Smooth muscle cell of bladder (primary cell): ENCODE measurements around the gene PSMF1. TPM values are rescaled to one million over a fixed set of nuclear protein-coding genes. Genes with fewer than 3 reads are reported as not detected.

Experiments
- total RNA-seq: library from RNA; depleted of rRNA; stranded (reverse); fragments of >200 nt; gene quantifications from 2 replicates; pipeline ENCODE4 v1.2.3, GENCODE V29; 2014

Gene PSMF1
- total RNA-seq: 14.8 and 19.3 TPM in 2 replicates

GRCh38 chr20:1118336-1119127 lies at the start of gene PSMF1:
PSMF1 (plus strand) TSS chr20:1118602; CDS start chr20:1118774, 172 bp downstream.

GRCh38 chr20:1184638-1185315 lies 66.4 kb downstream of the PSMF1 start, which contains the start of gene TMEM74B:
TMEM74B (minus strand) TSS chr20:1184981; CDS start chr20:1183801, 1,180 bp downstream.

GRCh38 chr20:1202762-1203504 lies 84.5 kb downstream of the PSMF1 start, which contains the start of gene C20orf202:
C20orf202 (plus strand) TSS chr20:1203454; CDS start chr20:1203586, 132 bp downstream.

Other genes starting within 250 kb of the PSMF1 start
- not detected in 2 replicates for gene ANGPT4, start 202.3 kb upstream of the PSMF1 start, total RNA-seq
- gene RSPO4, start 116.3 kb upstream of the PSMF1 start, total RNA-seq: not detected in 2 replicates
- gene TMEM74B, start 66.4 kb downstream of the PSMF1 start, total RNA-seq: 0.46 TPM in 1 of 2 replicates, not detected in the other
- gene C20orf202, start 84.9 kb downstream of the PSMF1 start, total RNA-seq: not detected in 2 replicates
- gene RAD21L1, start 107.4 kb downstream of the PSMF1 start, total RNA-seq: 0.14 and 0.18 TPM in 2 replicates
- gene SNPH, start 147.7 kb downstream of the PSMF1 start, total RNA-seq: 10.4 and 11.8 TPM in 2 replicates
- gene SDCBP2, start 210.5 kb downstream of the PSMF1 start, total RNA-seq: 1.3 and 1.4 TPM in 2 replicates